K562 (cell line): ENCODE measurements around the gene TMED8. TPM values are rescaled to one million over a fixed set of nuclear protein-coding genes. Genes with fewer than 3 reads are reported as not detected.
A peak's percentile ranks its signal among the peaks of the same experiment; 100 is the strongest.

Experiments
- CBX8 ChIP-seq: fragments of 200-600 bp; sonication (generic); IDR thresholded peaks from 2 replicates; pipeline ENCODE4 v1.6.1; 2012; ENCODE audit warnings: borderline replicate concordance, mixed run types, low read depth, mild to moderate bottlenecking, moderate library complexity, mixed read lengths, low read length, control low read depth, inconsistent platforms; ENCODE audit not compliant: poor library complexity, severe bottlenecking; ENCODE audit errors: extremely low read depth
- EGR1 ChIP-seq: fragments of 450-650 bp; conservative IDR thresholded peaks from 2 replicates; pipeline ENCODE4 v1.6.1; 2017; ENCODE audit warnings: mild to moderate bottlenecking
- ETS2 ChIP-seq: IDR thresholded peaks from 2 replicates; pipeline ENCODE4 v1.6.1; 2016; ENCODE audit warnings: borderline replicate concordance, missing genetic modification characterization, mild to moderate bottlenecking, moderate library complexity, missing compliant biosample characterization; ENCODE audit not compliant: poor library complexity, severe bottlenecking
- LCOR ChIP-seq: sonication (generic); formaldehyde crosslinking; IDR thresholded peaks from 2 replicates; pipeline ENCODE4 v1.8.0; 2022; ENCODE audit warnings: mild to moderate bottlenecking, missing genetic modification reagents
- PTBP1 ChIP-seq: fragments of 200-400 bp; formaldehyde crosslinking; IDR thresholded peaks from 2 replicates; pipeline ENCODE4 v1.6.1; 2017; ENCODE audit warnings: low read depth, low read length
- RAD21 ChIP-seq, 2 experiments: fragments of 250-450 bp in 1 of 2; fragments of 450-650 bp in 1 of 2; sonication (Bioruptor Pico) in 1 of 2; formaldehyde crosslinking in 1 of 2; IDR thresholded peaks in 1 of 2; conservative IDR thresholded peaks in 1 of 2; 2 replicates each; pipeline versions ENCODE4 v1.4.0 to v1.8.0; 2020 to 2022; ENCODE audit warnings: mild to moderate bottlenecking in 2 of 2, moderate library complexity in 1 of 2
- REST ChIP-seq, 2 experiments: fragments of 450-650 bp; formaldehyde crosslinking in 1 of 2; IDR thresholded peaks; 2 replicates each; pipeline versions ENCODE4 v1.4.0 to v1.6.1; 2014 to 2020; ENCODE audit warnings: mild to moderate bottlenecking in 2 of 2, borderline replicate concordance in 1 of 2, low read depth in 1 of 2
- TRIM25 ChIP-seq: fragments of 450-650 bp; IDR thresholded peaks from 2 replicates; pipeline ENCODE4 v1.7.0; 2016; ENCODE audit warnings: borderline replicate concordance
- UBTF ChIP-seq, 2 experiments: IDR thresholded peaks; 2 replicates each; pipeline ENCODE4 v1.6.1; 2012; ENCODE audit warnings: improper control_type of control experiment in 2 of 2, low read depth in 2 of 2, low read length in 2 of 2, borderline replicate concordance in 1 of 2
- ZNF217 ChIP-seq: sonication (generic); formaldehyde crosslinking; IDR thresholded peaks from 2 replicates; pipeline ENCODE4 v1.8.0; 2022; ENCODE audit warnings: mild to moderate bottlenecking, missing genetic modification reagents
- ZNF41 ChIP-seq: fragments of 250-450 bp; sonication (Bioruptor Pico); conservative IDR thresholded peaks from 2 replicates; pipeline ENCODE4 v1.4.0; 2020; ENCODE audit warnings: mild to moderate bottlenecking
- ZSCAN29 ChIP-seq: fragments of 450-650 bp; IDR thresholded peaks from 2 replicates; pipeline ENCODE4 v1.6.1; 2017
- polyA plus RNA-seq, 8 experiments: library from polyadenylated mRNA; depleted of rRNA in 4 of 8; stranded (reverse) in 5 of 8; unstranded in 3 of 8; fragments of >200 nt; fragmentation: Nextera tagmentation in 2 of 8; fragmentation: Illumina TruSeq in 1 of 8; extraction: Ambion mirVana in 2 of 8; extraction: Trizol in 1 of 8; gene quantifications; 2 replicates each; pipeline versions ENCODE4 v1.2.1 to v1.2.3, GENCODE V29; 2011 to 2014; ENCODE audit warnings: inconsistent platforms in 1 of 8, missing spikeins in 1 of 8
- total RNA-seq, 7 experiments: library from RNA; depleted of rRNA in 6 of 7; stranded (reverse); fragments of >200 nt in 6 of 7; fragmentation: Illumina TruSeq in 2 of 7; extraction: Trizol in 2 of 7; gene quantifications; 2 replicates each; pipeline versions ENCODE4 v1.2.1 to v1.2.3, GENCODE V29; 2011 to 2021; ENCODE audit warnings: low replicate concordance in 1 of 7

Gene TMED8
- total and polyA plus RNA-seq, 9 of the 15 experiments (the other 6 are each of a cell fraction or from before 2014, with no cell fraction given) = 3.3 to 17.4 (median 12.0) TPM

DNA sequence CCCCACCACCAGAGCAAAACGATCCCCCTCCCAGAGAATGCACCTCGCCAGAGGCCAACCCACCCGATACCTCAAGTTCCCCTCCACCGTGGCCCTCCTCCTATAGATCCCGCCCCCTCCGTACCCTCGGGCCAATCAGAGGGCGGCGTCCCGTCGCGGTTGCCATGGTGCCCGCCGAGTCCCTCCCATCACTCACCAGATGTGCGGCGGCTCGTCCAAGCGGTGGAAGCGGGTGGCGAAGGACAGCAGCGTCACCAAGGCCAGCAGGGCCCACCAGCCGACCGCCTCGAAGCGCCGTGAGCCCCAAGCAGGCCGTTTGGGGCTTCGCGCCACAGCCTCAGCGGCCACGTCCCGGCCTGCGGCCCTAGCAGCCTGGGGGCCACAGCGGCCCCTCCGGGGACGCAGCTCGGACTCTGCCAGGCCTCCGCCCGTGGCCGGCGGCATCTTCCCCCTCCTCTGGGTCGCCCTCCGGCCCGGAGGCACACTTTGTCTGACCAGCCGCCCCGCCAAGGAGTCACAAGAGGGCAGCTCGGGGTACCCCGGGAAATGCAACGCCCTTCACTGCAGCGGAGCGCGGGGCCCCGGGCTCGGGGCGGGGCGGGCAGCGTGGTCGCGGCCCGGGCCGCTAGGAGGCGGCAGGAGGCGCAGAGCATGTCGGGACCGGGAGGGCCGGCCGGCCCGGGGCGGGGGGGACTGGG, 56.5 kb downstream of the TMED8 start, which contains the start of gene POMT2 (continued):
- no peak for TF ChIP-seq ZSCAN29
- TF ChIP-seq ZNF217 (CRISPR knock-in tag) = no peak
- TF ChIP-seq ZNF41 (CRISPR knock-in tag) = no peak
- no peak for TF ChIP-seq EGR1
- no peak for TF ChIP-seq CBX8
- TF ChIP-seq TRIM25 = no peak
- TF ChIP-seq PTBP1 = no peak
- no peak for TF ChIP-seq ETS2 (tag)
- no peak for TF ChIP-seq RAD21 (CRISPR knock-in tag; conservative IDR thresholded peaks at IDR 0.05 in 1 of 2, IDR thresholded peaks at IDR 0.05 in 1 of 2)
- TF ChIP-seq REST (IDR thresholded peaks at IDR 0.05; ENCODE audit: borderline replicate concordance) = no peak
- TF ChIP-seq REST (CRISPR knock-in tag; IDR thresholded peaks at IDR 0.05; ENCODE audit: low read depth) = 0 out of 2 replicates have a peak, but pooled peaks have one; percentile 24
- no peak for TF ChIP-seq LCOR (CRISPR knock-in tag)
- TF ChIP-seq UBTF (IDR thresholded peaks at IDR 0.05; ENCODE audit: borderline replicate concordance in 1 of 2, low read depth in 2 of 2, low read length in 2 of 2) = no peak
